GM12865 (cell line): ENCODE data around the gene AQP6.

Source experiments
- DNase-seq: peaks from one replicate; pipeline ENCODE4 v3.0.0; 2010; ENCODE audit warnings: low read depth
- H3K4me3 ChIP-seq: 2 replicates; pipeline ENCODE4 v1.5.1; 2011; ENCODE audit warnings: mild to moderate bottlenecking, low read depth, low read length, control low read depth
- CTCF ChIP-seq: IDR thresholded peaks from 2 replicates; pipeline ENCODE4 v1.5.1; 2011; ENCODE audit warnings: low read length, control low read depth, low read depth, inconsistent platforms; ENCODE audit not compliant: insufficient read depth; ENCODE audit errors: missing control alignments

The AQP6 gene

GRCh38 chr12:50013361-50014147 lies 40.8 kb downstream of the AQP6 start:
- no peak for DNase-seq
- no peak for TF ChIP-seq CTCF
- H3K4me3 ChIP-seq = no peak overlapping the region

GRCh38 chr12:50014342-50014741 lies 41.6 kb downstream of the AQP6 start:
- TF ChIP-seq CTCF = no peak
- DNase-seq = no peak
- H3K4me3 ChIP-seq = no peak overlapping the region

- no peak overlapping the region for H3K4me3 ChIP-seq
- TF ChIP-seq CTCF = no peak
- DNase-seq = no peak
These were observed 44.0 kb downstream of the AQP6 start for GRCh38 chr12:50016501-50017475.

- TF ChIP-seq CTCF = no peak
- DNase-seq = no peak
These were observed 44.9 kb downstream of the AQP6 start for GRCh38 chr12:50017641-50018040.

GRCh38 chr12:50018154-50018553 lies 45.4 kb downstream of the AQP6 start:
- no peak overlapping the region for H3K4me3 ChIP-seq
- no peak for DNase-seq

More at GRCh38 chr12:50017641-50018040, 44.9 kb downstream of the AQP6 start:
- H3K4me3 ChIP-seq = no peak overlapping the region

GRCh38 chr12:50018968-50019367 lies 46.2 kb downstream of the AQP6 start:
- H3K4me3 ChIP-seq = no peak overlapping the region
- no peak for DNase-seq
- no peak for TF ChIP-seq CTCF

More at GRCh38 chr12:50018154-50018553, 45.4 kb downstream of the AQP6 start:
- TF ChIP-seq CTCF = no peak
